Stimulated activated CD4-positive, alpha-beta T cell treated with anti-CD3 and anti-CD28 coated beads, Interleukin-1b, Interleukin-23, amount 100 ng/mL, for 1 hour (primary cell): ENCODE results near the gene PCDHA5.

Experiments used
- DNase-seq, 2 donors: peaks; one replicate each; pipeline ENCODE4 v3.0.0-alpha.2; 2020; ENCODE audit warnings: low read depth in 2 of 2

The PCDHA5 gene

GRCh38 chr5:140862441-140863295, 41.3 kb downstream of the PCDHA5 start:
- no peak for DNase-seq

GRCh38 chr5:140868721-140869554, 47.5 kb downstream of the PCDHA5 start, which contains the start of gene PCDHA11:
TSS of gene PCDHA11 (plus strand) at chr5:140868957. CDS start at chr5:140869104, 147 bp downstream.
- no peak for DNase-seq

GRCh38 chr5:140869555-140869886, 48.1 kb downstream of the PCDHA5 start:
- DNase-seq, result no peak

- no peak for DNase-seq
Measured at GRCh38 chr5:140870221-140871201, 49.1 kb downstream of the PCDHA5 start.
